IMR-90 (cell line): Measurements from ENCODE around the gene CRYGC.

Experiments
- CTCF ChIP-seq: conservative IDR thresholded peaks from 2 replicates; pipeline ENCODE4 v1.5.1; 2012; ENCODE audit warnings: mild to moderate bottlenecking, low read depth, low read length, improper control_type of control experiment
- ELK1 ChIP-seq: fragments of 150-350 bp; IDR thresholded peaks from 2 replicates; pipeline ENCODE4 v1.6.1; 2016; ENCODE audit warnings: low read depth, mild to moderate bottlenecking, low read length, moderate library complexity, borderline replicate concordance
- POLR2A ChIP-seq: IDR thresholded peaks from 2 replicates; pipeline ENCODE4 v1.6.1; 2012; ENCODE audit warnings: mild to moderate bottlenecking, low read depth, low read length
- RAD21 ChIP-seq: IDR thresholded peaks from 2 replicates; pipeline ENCODE4 v1.6.1; 2012; ENCODE audit warnings: low read length, improper control_type of control experiment
- RFX5 ChIP-seq: IDR thresholded peaks from 2 replicates; pipeline ENCODE4 v1.8.0; 2012; ENCODE audit warnings: low read depth, mild to moderate bottlenecking, low read length, moderate library complexity
- USF2 ChIP-seq: fragments of 150-350 bp; IDR thresholded peaks from 2 replicates; pipeline ENCODE4 v1.6.1; 2017; ENCODE audit warnings: mild to moderate bottlenecking, antibody characterized with exemption, low read length, low read depth

GRCh38 chr2:208134928-208135586 is 5.4 kb upstream of the CRYGC start:
- TF ChIP-seq CTCF (no peak), POLR2A (no peak), RAD21 (no peak), RFX5 (no peak), ELK1 (no peak), USF2 (no peak)
